ENCODE data around the gene CELA3A. TPM values are rescaled to one million over a fixed set of nuclear protein-coding genes. Genes with fewer than 3 reads are reported as not detected.

CELA3A gene
- total RNA-seq, 2 donors from 2014 or later: 37,316 to 51,622 TPM

DNA sequence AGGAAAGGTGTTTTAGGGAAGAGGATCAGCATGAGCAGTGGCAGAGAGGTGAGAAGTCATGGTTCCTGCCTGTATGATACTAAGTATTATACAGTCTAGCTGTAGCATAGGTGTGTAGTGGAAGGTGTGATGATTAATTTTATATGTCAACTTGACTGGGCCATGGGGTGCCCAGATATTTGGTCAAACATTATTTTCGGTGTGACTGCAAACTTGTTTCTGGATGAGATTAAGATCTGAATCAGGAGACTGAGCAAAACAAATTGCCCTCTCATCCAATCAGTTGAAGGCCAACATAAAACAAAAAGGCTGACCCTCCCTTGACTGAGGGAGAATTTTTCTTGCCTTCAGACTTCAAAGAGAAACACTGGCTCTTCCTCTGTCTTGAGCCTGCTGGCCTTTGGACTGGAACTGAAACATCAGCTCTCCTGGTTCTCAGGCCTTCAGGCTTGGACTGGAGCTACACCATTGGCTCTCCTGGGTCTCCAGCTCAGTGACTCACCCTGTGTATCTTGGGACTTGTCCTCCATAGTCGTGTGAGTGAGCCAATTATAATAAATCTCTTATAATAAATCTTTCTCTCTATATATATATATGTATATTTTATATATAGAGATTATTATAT is 44.3 kb downstream of the CELA3A start:
- Histone ChIP-seq H3K36me3 (replicated peaks in 1 of 2; ENCODE audit: insufficient read depth in 1 of 2, low read depth in 2 of 2) (no peaks in the 10 kb centered on the region), H3K4me1 (no peaks in the 10 kb centered on the region), H3K9me3 (no peaks in the 10 kb centered on the region), H3K27ac (no peak overlapping the region), H3K27me3 (no peaks in the 10 kb centered on the region), H3K4me3 (no peak overlapping the region)
- no peak for DNase-seq
- no peak for ATAC-seq
- intact Hi-C loops (cut with DNase I): no loop called here
- TF ChIP-seq, protein P1, sequence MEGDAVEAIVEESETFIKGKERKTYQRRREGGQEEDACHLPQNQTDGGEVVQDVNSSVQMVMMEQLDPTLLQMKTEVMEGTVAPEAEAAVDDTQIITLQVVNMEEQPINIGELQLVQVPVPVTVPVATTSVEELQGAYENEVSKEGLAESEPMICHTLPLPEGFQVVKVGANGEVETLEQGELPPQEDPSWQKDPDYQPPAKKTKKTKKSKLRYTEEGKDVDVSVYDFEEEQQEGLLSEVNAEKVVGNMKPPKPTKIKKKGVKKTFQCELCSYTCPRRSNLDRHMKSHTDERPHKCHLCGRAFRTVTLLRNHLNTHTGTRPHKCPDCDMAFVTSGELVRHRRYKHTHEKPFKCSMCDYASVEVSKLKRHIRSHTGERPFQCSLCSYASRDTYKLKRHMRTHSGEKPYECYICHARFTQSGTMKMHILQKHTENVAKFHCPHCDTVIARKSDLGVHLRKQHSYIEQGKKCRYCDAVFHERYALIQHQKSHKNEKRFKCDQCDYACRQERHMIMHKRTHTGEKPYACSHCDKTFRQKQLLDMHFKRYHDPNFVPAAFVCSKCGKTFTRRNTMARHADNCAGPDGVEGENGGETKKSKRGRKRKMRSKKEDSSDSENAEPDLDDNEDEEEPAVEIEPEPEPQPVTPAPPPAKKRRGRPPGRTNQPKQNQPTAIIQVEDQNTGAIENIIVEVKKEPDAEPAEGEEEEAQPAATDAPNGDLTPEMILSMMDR (IDR thresholded peaks at IDR 0.05): no peak
- no peak for TF ChIP-seq POLR2A (IDR thresholded peaks at IDR 0.05)
- 56 to 68% methylated on average over 2 of the region's 2 CpGs for WGBS, 2 donors

DNA sequence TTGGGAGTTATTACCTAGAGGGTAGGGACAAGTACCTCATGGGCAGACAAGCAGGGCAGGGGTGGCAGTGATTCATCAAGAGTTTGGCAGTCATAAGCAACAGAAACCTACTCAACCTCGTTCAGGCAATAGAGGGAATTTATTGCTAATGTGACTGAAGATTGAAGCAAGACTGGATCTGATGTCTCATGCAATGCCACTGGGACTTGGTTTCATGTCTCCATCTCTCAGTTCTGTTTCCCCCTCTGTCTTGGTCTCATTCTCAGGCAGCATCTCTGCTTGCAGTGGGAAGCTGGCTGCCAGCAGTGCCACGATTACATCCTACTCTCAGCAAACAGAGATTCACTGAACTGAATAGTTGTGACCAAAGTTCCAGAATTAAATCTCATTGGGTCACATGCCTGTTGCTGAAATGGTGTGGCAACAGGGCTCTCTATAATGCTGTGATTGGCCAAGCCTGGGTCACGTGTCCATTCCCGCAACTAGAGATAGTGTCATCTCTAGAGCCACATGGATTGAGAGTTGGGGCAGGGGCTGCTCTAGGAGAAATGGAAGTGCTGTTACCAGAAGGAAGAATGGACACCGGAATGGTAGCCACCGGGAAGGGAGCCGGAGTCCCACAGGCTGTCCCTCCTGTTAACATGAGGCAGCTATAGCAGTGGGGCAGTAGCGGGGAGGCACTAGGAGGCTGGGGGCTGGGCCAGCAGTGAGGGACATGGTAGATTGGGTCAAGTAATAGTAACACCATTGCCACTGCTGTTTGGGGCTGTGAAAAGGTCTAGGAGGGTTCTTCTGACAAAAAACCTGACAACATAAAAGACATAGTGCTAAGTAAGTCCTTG is 47.1 kb downstream of the CELA3A start:
- intact Hi-C loops (cut with DNase I): no loop called here
- H3K4me3 ChIP-seq: no peak overlapping the region
- H3K9me3 ChIP-seq: no peaks in the 10 kb centered on the region
- ATAC-seq (no peak), DNase-seq (no peak)
- H3K27ac ChIP-seq: no peak overlapping the region
- TF ChIP-seq POLR2A (IDR thresholded peaks at IDR 0.05): no peak
- TF ChIP-seq, protein P1 (IDR thresholded peaks at IDR 0.05): no peak
- H3K27me3 ChIP-seq: no peaks in the 10 kb centered on the region
- H3K36me3 ChIP-seq (replicated peaks in 1 of 2; ENCODE audit: insufficient read depth in 1 of 2, low read depth in 2 of 2): no peaks in the 10 kb centered on the region
- H3K4me1 ChIP-seq: no peaks in the 10 kb centered on the region
- 64 to 72% methylated on average over 8 of the region's 8 CpGs for WGBS, 2 donors

DNA sequence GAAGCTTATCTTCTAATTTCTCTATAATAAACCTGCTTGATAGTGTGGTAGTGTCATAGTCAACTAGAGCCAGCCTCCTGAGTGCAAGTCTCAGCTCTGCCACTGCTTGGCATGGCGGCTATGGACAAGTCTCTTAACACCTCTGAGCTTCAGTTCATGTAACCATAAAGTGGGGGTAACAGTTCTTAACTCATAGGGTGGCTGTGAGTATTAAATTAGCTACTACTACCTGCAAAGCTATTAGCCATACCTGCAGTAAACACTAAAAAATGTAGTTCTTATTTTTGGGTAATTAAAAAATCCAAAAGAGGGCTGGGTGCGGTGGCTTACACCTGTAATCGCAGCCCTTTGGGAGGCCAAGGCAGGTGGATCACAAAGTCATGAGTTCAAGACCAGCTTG is 48.9 kb downstream of the CELA3A start:
- no peak for TF ChIP-seq POLR2A (IDR thresholded peaks at IDR 0.05)
- TF ChIP-seq, protein P1 (IDR thresholded peaks at IDR 0.05): no peak
- intact Hi-C loops (cut with DNase I): no loop called here
- peaks cover 13% of the 10 kb centered on the region for H3K4me1 ChIP-seq
- DNase-seq: no peak
- no peaks in the 10 kb centered on the region for H3K9me3 ChIP-seq
- ATAC-seq: no peak
- no peaks in the 10 kb centered on the region for H3K27me3 ChIP-seq
- no peak overlapping the region for H3K4me3 ChIP-seq
- H3K27ac ChIP-seq: no peak overlapping the region
- WGBS, 2 donors: 97 to 98% methylated on average over 2 to 3 of the region's 3 CpGs
- H3K36me3 ChIP-seq (replicated peaks in 1 of 2; ENCODE audit: insufficient read depth in 1 of 2, low read depth in 2 of 2): no peaks in the 10 kb centered on the region

DNA sequence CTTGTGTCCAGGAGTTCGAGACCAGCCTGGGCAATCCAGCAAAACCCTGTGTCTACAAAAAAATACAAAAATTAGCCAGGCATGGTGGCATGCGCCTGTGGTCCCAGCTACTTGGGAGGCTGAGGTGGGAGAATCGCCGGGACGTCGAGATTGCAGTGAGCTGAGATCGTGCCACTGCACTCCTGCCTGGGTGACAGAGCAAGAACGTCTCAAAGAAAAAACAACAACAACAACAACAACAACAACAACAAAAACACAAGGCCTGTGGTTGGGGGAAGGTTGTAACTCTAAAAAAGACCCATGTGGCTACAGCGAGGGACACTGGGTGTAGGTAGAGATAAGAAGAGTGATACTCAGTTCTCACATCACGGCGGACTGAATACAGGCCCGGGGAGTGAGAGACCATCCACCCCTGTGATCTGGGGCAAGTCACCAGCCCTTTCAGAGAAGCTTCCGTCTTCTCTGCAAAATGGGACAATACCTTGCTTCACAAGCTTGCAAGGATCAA is 50.2 kb downstream of the CELA3A start:
- Histone ChIP-seq H3K27ac (no peak overlapping the region), H3K4me1 (peaks cover 26% of the 10 kb centered on the region), H3K4me3 (no peak overlapping the region), H3K36me3 (replicated peaks in 1 of 2; ENCODE audit: insufficient read depth in 1 of 2, low read depth in 2 of 2) (no peaks in the 10 kb centered on the region), H3K27me3 (no peaks in the 10 kb centered on the region), H3K9me3 (no peaks in the 10 kb centered on the region)
- 80 to 84% methylated on average over 13 of the region's 13 CpGs for WGBS, 2 donors
- DNase-seq: no peak
- TF ChIP-seq, protein P1 (IDR thresholded peaks at IDR 0.05): no peak
- no peak for TF ChIP-seq POLR2A (IDR thresholded peaks at IDR 0.05)
- no peak for ATAC-seq
- intact Hi-C loops (cut with DNase I): no loop called here
